ENCODE measurements around the gene EML2.
"Not testable (repeated sequence)": the region's sequence is repeated elsewhere in the genome, so short reads cannot be mapped to it uniquely, and the experiment has no call there.

EML2 gene, protein sequence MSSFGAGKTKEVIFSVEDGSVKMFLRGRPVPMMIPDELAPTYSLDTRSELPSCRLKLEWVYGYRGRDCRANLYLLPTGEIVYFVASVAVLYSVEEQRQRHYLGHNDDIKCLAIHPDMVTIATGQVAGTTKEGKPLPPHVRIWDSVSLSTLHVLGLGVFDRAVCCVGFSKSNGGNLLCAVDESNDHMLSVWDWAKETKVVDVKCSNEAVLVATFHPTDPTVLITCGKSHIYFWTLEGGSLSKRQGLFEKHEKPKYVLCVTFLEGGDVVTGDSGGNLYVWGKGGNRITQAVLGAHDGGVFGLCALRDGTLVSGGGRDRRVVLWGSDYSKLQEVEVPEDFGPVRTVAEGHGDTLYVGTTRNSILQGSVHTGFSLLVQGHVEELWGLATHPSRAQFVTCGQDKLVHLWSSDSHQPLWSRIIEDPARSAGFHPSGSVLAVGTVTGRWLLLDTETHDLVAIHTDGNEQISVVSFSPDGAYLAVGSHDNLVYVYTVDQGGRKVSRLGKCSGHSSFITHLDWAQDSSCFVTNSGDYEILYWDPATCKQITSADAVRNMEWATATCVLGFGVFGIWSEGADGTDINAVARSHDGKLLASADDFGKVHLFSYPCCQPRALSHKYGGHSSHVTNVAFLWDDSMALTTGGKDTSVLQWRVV

DNA sequence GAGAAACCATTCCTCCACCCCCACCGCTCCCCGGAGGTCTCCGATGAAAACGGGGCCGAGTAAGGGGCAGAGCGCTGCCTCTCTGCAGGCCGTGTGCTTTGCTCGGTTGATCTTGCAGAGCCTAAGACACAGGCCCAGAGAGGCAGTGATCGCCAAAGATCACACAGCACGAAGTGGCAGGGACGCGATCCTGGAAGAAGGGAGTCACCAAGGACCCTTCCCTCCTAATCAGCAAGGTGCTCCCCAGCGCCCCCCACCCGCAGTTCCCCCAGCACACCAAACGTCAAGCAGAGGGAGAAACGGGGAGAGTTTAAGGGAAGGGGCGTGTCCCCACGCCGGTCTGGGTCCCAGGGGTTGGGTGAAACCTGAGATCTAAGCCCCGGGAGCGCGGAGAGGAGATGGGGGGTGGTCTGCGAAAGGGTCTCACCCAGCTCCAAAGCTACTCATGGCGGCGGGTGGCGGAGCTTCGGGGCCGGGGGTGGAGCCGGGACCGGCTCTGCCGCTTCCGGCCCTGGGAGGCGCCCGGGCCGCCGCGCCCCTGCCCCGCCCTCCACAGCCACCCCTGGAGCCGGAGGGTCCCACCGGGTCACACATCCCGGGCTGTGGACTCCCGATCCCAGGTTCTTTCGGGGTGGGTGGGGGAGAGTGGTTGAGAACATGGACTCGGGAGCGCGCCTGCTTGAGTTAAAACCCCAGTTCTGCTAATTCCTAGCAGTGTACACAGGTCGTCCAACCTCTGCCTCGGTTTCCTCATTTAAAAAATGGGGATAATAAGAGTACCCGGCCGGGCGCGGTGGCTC is at the start of gene EML2:
Gene EML2 (minus strand): TSS at position 468 of the 800 bp plus-strand sequence. CDS start 21 bp downstream, at position 447.
- no peak for DNase-seq (ENCODE audit: low spot score)

DNA sequence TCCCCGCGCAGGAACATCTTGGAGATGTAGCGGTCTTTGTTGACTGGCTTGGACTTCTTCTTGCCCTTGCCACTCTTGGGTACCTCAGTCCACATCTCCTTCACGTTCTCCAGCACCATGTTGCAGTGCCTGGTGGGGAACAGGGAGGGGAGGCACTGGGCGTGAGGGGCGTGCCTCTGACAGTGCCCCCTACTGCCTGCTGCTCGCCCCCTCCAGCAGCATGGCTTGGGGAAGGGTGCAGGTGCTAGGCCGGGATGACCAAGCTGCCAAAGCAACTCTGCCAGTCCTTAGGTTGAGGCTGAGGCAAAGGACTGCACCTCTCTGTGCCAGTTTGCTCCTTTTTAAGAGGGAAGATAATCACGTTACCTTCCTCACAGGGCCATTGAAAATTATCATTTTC is 48.4 kb upstream of the EML2 start:
- DNase-seq (ENCODE audit: low spot score) = no peak

DNA sequence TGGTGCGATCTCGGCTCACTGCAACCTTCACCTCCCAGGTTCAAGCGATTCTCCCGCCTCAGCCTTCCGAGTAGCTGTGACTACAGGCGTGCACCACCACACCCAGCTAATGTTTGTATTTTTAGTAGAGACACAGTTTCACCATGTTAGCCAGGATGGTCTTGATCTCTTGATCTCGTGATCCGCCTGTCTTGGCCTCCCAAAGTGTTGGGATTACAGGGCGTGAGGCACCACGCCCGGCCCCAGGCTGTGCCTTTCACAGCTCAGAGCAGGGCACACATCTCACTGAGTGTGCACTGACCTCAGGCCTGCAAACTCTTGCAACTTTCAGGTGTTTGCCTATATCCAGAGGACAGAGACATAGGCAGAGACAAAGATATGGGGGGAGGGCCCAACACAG is 45.8 kb upstream of the EML2 start:
- not testable (repeated sequence) for DNase-seq (ENCODE audit: low spot score)

DNA sequence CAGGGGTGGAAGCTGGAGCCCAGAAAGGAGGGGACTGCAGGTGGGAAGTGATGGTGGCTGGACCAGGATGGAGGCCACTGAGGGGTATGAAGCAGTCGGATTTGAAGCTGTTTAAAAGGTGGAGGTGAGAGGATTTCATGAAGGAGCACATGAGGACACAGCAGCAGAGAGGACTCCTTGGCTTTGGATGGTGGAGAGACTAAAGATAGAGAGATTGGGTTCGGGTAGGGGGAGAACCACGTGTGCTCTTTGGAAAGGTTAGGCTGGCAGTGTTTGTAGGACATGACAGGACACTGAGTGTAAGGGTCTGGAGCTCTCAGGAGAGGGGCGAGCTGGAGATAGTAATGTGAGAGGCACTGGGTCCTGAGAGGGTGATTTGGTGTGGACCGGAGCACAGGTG is 43.7 kb upstream of the EML2 start:
- no peak for DNase-seq (ENCODE audit: low spot score)

DNA sequence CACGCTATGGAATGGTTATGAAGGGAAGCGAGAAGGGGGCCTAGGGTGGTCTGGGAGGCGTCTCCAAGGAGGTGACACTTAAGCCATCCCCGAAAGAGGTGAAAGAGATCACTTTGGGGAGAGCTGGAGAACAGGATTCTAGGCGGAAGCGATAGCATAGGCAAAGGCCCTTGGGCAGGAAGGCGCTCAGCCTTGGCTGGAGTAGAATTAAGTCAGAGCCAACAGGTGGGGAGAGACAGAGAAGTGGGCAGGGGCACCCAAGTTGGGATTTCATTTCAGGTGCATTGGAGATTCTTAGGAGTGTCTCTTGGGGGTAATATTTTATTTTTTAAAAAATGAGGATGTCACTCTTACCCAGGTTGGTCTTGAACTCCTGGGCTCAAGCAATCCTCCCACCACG is 42.9 kb upstream of the EML2 start:
- DNase-seq (ENCODE audit: low spot score) = no peak

DNA sequence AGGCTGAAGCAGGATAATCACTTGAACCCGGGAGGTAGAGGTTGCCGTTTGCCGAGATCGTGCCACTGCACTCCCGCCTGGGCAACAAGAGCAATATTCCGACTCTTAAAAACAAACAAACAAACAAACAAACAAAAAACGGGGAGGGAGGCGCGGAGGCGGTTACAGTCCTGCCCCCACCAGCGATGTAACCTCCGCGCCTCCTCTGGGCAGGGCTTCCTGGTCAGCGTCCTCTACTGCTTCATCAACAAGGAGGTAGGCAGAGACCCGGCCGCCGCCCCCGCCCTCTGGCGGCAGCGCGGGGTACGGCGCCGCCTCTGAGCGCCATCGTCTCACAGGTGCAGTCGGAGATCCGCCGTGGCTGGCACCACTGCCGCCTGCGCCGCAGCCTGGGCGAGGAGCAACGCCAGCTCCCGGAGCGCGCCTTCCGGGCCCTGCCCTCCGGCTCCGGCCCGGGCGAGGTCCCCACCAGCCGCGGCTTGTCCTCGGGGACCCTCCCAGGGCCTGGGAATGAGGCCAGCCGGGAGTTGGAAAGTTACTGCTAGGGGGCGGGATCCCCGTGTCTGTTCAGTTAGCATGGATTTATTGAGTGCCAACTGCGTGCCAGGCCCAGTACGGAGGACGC is 42.3 kb upstream of the EML2 start:
- peak; percentile 88 for DNase-seq (ENCODE audit: low spot score)

DNA sequence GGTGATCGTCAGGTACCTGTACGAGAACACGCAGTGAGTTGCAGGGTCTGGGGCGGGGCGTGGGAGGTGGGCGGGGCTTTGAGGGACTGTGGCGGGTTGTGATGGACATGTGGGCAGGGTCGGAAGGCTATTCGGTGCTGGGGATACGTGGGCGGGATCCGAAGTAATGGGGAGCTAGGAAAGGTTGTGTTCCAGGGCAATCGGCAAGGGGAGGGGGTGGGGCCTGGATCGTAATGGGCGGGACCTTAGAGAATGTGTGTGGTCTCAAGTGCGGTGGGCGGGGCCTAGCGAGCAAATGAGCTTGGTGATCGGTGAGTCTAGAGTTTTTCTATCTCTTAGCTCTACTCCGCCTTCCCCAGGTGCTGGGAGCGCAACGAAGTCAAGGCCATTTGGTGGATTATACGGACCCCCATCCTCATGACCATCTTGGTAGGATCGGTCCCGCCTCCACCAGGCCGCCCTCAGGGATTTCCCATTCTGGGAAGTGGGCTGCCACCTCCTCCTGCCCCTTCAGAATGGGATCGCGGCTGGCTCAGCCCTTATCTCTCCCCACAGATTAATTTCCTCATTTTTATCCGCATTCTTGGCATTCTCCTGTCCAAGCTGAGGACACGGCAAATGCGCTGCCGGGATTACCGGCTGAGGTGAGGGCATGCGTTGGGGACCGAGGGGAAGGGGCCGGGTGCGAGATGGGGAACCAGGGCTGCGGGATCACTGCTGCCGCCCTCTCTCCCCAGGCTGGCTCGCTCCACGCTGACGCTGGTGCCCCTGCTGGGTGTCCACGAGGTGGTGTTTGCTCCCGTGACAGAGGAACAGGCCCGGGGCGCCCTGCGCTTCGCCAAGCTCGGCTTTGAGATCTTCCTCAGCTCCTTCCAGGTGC is 38.4 kb upstream of the EML2 start:
- peak; percentile 73 for DNase-seq (ENCODE audit: low spot score)

DNA sequence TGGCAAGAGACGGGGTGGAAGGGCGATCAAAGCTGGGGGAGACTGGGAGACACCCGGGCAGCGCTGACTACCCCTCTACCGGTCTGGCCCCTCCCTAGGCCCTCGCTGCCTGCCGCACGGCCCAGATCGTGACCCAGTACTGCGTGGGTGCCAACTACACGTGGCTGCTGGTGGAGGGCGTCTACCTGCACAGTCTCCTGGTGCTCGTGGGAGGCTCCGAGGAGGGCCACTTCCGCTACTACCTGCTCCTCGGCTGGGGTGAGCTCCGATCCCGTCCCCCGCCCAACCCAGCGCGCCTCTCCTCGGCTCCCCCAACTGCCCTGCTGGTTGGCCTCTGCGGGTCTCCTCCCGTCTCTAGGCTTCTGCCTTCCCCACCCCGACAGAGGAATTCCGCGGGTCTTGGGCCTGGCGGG is 37.7 kb upstream of the EML2 start:
- no peak for DNase-seq (ENCODE audit: low spot score)

DNA sequence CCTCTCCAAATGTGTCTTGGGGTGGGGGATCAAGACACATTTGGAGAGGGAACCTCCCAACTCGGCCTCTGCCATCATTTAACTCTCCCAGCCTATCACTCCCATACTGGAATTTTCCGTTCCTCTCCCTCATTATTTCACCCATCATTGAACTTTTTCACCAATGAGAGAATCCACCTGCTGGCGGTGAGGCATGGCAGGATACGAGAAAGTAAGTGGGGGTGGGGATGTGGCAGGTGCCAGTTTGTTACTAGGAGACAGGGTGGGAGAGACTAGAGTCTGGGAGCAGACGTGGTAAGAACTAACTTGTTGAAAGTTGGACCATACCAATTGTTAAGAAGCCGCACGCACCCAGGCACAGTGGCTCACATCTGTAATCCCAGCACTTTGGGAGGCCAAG is 35.7 kb upstream of the EML2 start:
- no peak for DNase-seq (ENCODE audit: low spot score)

DNA sequence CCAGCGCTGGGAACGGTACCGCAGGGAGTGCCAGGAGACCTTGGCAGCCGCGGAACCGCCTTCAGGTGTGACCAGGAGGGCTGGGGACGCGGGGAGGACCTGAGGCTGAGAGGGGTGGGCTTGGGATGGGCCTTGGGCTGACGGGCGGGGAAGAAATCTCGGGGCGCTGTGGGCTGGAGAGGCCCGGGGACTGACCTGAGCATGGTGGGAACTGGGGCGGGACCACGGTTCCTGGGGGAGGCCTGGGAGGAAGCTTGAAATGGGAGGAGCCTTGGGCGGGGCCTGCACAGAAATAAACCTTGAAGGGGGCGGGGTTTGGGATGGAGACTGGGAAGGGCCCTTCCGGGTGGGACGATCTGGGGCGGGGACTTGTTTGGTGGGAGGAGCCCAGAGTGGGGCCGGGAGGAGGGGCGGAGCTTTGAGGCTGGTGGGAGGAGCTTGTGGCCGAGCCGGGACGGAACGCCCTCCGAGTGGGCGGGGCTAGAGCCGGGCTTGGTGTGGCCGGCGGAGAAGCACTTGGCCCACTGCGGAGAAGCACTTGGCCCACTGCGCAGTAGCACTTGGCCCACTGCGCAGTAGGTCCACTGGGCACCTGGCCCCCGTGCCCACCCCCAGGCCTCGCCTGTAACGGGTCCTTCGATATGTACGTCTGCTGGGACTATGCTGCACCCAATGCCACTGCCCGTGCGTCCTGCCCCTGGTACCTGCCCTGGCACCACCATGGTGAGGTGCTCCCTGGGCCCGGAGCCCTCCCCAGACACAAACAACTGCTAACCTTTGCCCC is 31.7 kb upstream of the EML2 start:
- DNase-seq (ENCODE audit: low spot score) = peak; percentile 74

DNA sequence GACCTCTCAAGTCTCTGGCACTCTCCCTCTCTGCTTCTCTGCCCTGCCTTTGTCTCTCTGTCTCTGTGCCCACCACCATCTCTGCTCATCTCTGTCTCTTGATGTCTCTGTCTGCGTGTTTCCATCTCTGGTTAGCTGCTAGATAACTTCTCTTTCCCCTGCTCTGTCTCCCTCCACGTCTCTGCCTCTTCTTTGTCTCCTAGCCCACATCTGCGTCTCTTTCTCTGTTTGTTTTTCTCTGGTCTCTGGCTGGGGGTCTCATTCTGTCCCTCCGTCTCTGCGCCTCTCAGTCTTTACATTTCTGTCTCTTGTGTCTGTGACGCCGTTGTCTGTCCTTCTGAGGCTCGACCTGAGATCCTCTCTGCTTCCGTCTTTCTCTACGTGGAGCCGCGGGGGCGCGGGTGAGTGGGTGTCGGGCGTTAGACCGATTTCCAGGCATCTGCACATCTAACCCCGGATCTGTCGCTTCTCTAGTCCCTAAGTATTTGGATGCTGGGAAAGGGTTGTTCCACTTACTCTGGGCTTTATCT is 29.2 kb upstream of the EML2 start:
- DNase-seq (ENCODE audit: low spot score) = no peak

DNA sequence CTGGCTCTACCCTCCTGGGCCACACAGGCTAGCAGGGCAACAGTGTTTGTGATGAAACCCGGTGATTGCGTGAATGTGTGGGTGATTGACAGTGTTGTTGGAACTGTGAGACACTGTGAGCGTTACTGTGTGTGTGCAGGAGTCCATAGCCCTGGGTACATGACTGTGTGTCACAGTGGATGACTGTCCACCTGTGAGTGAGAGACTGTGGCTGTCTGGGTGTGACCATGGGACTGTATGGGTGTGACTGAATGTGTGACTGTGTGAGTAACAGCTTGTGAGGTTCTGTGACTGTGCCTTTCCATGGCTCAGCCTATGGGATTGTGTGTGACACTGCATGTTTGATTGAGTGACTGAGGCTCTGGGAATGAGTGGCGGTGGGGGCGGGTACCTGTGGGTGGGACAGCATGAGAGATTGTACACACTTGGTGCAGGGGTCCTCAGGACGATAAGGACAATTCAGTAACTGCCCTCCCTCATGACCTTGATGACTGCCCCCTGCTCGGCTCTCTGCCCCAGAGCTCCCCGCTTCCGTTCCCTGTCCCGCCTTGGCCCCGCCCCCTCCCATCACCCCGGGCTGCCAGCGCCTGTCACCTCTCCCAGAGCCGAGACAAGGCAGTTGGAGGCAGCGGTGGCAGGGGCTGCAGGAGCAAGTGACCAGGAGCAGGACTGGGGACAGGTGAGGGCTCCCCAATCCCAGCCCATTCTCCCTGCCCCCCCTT is 28.6 kb upstream of the EML2 start, which contains the start of gene GIPR:
Gene GIPR (plus strand): TSS at position 602 of the 722 bp plus-strand sequence. CDS start 1,300 bp downstream, outside the sequence.
- peak; percentile 49 for DNase-seq (ENCODE audit: low spot score)

DNA sequence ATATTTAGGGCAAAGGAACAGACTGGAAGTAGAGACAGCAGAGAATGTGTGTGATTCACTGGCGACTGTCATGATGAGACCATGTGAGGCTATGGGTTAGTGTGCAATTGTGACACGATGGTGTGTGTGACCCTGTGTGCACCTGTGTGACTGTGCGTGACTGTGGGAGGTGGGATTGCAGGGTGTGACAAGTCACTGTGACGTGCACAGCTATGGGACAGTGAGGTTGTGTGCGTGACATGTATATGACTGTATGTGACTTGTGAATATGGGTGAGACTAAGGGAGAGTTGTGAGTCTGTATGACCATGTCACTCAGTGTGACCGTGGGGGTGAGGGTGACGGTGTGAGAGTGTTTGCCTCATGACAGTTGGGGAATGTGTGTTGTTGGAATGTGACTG is 25.4 kb upstream of the EML2 start:
- no peak for DNase-seq (ENCODE audit: low spot score)

DNA sequence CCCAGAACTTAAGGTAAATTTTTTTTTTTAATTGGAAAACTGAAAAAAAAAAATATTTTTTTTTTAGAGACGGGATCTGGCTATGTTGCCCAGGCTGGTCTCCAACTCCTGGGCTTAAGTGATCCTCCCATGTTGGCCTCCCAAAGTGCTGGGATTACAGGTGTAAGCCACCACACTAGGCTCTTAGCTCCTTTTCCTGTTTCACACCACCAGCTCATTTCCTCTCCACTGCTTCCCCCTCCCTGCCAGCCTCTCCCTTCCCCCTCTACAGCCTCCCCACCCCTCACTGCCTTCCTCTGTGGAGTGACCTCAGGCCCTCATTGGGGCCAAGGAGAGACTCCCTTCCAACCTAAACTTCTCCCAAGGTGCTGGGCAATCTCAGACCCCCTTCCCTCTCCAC is 24.6 kb upstream of the EML2 start:
- no peak for DNase-seq (ENCODE audit: low spot score)

DNA sequence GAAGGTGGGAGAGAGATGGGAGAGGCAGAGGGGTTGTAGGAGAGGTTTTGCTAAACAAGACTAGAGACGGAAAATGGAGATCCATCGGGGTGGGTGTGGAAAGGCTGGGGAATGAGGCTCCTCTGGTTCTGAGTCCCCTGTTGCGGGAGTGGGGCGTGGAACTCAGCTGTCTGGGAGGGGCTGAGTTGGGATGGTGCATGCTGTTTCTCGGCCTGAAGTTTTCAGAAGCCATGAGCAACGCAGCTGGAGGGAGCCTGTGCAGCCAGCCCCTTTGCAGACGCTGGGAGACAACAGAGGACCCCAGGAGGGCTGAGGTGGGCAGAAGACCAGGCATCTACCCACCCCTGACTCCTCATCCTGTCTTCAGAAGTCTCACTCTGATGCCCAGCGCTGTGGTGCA is 21.4 kb upstream of the EML2 start:
- DNase-seq (ENCODE audit: low spot score) = no peak

DNA sequence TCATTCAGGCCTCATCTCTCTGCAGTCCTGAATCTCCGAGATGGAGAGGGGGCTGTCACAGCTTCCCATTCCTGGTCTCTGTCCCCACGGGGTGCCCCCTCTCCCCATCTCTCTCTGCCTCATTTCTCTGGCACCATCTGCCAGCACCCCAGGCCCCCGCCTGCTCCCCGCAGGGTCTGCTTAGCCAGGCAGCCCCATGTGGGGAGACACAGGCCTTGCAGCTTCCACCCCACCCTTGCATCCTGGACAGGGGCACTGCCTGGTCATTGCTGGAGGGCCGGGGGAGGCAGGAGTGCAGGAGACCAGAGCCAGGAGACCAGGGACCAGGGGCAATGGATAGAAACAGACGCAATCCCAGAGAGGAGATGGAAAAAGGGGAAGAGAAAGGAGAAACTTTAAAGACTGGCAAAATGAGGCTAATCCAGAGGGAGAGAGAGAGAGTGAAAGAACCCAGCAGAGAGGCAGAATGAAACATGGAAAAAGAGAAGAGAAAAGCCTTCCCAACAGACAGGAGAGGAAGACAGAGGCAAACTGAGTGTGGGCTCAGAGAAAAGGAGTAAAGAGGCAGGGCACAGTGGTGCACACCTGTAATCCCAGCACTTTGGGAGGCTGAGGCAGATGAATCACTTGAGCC is 20.0 kb upstream of the EML2 start:
- DNase-seq (ENCODE audit: low spot score) = no peak

DNA sequence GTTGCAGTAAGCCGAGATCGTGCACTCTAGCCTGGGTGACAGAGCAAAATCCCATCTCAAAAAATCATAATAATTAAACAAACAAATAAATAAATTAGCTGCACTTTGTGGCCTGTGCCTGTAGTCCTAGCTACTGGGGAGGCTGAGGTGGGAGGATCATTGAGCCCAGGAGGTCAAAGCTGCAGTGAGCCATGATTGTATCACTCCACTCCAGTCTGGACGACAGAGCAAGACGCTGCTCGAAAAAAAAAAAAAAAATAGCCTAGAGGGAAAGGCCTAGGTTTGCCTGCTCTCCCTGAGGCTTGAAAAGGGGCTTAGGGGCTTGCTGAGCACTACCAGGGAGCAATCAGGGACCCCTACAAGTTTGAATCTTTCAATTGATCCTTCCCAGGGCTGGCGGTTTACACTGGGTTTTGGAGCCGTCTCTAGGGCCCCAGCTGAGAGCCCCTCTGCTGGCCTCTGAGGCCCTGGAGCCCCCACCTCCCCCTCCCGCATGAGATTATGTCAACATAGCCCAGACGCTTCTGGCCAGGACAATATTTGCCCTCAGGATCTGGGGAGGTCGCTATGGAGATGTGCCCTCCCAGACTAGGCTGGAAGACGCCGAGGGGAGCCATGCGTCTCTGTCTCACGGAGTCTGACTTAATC is 18.4 kb upstream of the EML2 start:
- no peak for DNase-seq (ENCODE audit: low spot score)

DNA sequence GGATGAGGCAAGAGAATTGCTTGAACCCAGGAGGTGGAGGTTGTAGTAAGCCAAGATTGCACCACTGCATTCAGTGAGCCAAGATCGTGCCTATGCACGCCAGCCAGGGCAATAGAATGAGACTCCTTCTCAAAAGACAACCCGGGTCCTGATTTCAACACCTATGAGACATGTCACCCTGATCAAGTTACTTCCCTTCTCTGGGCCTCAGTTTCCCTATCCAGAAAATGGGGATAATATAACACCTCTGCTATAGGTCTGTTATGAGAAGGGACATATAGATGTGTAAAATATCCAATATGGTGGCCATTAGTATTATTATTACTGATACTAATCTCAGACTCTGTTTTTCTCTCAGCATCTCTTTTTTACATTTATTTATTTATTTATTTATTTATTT is 15.9 kb upstream of the EML2 start:
- DNase-seq (ENCODE audit: low spot score) = no peak

All from pons (tissue), 1 donor.